GM12864 (cell line): ENCODE measurements around the gene SUSD4.

Experiments
- DNase-seq: peaks from one replicate; pipeline ENCODE4 v3.0.0-alpha.2; 2011; ENCODE audit warnings: low read depth
- H3K4me3 ChIP-seq: 2 replicates; pipeline ENCODE4 v1.5.1; 2011; ENCODE audit warnings: mild to moderate bottlenecking, low read depth, low read length, control low read depth
- CTCF ChIP-seq: IDR thresholded peaks from 2 replicates; pipeline ENCODE4 v1.5.1; 2011; ENCODE audit warnings: low read depth, mild to moderate bottlenecking, moderate library complexity, low read length, control low read depth, inconsistent platforms; ENCODE audit errors: missing control alignments

The SUSD4 gene

DNA sequence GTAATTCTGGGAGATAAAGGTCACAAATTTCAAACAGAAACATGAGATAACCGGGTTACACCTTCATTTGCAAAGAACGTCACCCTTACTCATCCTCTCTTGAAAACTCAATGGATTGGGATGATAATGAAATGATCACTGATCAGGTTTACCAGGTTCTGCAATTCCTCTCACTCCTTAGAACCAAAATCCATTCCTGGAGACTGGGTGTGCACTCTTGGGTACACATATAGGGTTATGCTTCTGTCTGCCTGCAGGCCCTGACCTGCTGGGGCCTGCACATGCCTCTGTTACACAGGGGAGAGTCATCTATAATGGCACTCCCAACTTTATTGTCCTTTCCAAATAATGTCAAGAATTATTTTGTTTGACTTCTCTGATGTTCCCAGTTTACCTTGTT, 8.3 kb downstream of the SUSD4 start:
- no peak for TF ChIP-seq CTCF
- no peak overlapping the region for H3K4me3 ChIP-seq
- no peak for DNase-seq

DNA sequence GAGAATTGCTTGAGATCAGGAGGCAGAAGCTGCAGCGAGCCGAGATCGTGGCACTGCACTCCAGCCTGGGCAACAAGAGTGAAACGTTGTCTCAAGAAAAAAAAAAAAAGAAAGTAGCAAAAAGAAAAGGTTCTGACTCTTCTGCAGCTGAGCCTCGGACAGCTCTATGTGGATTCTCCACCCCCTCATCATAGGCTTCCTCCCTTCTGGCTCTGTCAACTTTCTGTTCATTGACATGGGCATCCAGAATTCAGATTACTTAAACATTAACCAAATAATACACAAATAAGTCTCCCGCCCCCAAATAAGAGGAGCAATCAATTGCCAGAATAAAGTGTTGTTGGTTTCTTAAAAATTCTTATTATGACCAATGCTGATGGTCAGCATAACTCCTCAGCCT, 10.0 kb downstream of the SUSD4 start:
- H3K4me3 ChIP-seq: no peak overlapping the region
- no peak for TF ChIP-seq CTCF
- DNase-seq: no peak

- no peak overlapping the region for H3K4me3 ChIP-seq
- TF ChIP-seq CTCF: no peak
- DNase-seq: no peak
Observed at GRCh38 chr1:223352944-223353343, 11.0 kb downstream of the SUSD4 start.

- no peak for DNase-seq
- TF ChIP-seq CTCF: no peak
- no peak overlapping the region for H3K4me3 ChIP-seq
Observed at GRCh38 chr1:223350361-223350908, 13.5 kb downstream of the SUSD4 start.

DNA sequence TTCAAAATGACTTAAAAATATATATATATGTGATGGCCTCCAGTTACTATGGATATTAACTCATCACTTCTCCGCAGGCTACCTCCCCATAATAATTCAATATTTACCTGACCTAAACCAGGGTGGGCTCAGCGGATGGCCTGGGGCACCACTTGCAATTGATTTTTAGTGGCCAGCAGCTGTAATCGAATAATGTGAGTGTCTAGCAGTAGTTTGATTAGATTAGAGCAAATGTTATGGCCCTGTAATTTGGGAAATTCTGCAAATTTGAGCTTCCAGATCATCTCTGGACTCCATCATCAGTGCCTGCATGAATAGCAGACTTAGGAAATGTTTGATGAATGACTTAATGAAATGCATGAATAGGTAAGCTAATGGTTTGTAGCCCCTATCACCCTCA, 14.7 kb downstream of the SUSD4 start:
- no peak overlapping the region for H3K4me3 ChIP-seq
- DNase-seq: no peak
- no peak for TF ChIP-seq CTCF

- H3K4me3 ChIP-seq: no peak overlapping the region
- no peak for TF ChIP-seq CTCF
- DNase-seq: no peak
Observed at GRCh38 chr1:223348439-223348838, 15.5 kb downstream of the SUSD4 start.

GRCh38 chr1:223347583-223347982, 16.4 kb downstream of the SUSD4 start:
- no peak overlapping the region for H3K4me3 ChIP-seq
- TF ChIP-seq CTCF: no peak
- DNase-seq: no peak
